Peyer's patch (tissue), 4 donors: ENCODE measurements around the gene RNLS.

ENCODE experiments used
- POLR2A ChIP-seq, 2 donors: fragments of 450-650 bp; IDR thresholded peaks; one replicate each; pipeline ENCODE4 v1.5.1; 2017; ENCODE audit warnings: antibody characterized with exemption in 2 of 2, mild to moderate bottlenecking in 2 of 2, moderate library complexity in 2 of 2
- TF ChIP-seq, protein P1 (sequence below), 6 experiments: fragments of 450-650 bp in 4 of 6; fragments of 200-600 bp in 2 of 6; sonication (generic) in 1 of 6; IDR thresholded peaks; one replicate each; pipeline ENCODE4 v1.5.1; 2017 to 2019; ENCODE audit warnings: antibody characterized with exemption in 6 of 6, mild to moderate bottlenecking in 3 of 6, moderate library complexity in 1 of 6

- TF ChIP-seq, protein P1, sequence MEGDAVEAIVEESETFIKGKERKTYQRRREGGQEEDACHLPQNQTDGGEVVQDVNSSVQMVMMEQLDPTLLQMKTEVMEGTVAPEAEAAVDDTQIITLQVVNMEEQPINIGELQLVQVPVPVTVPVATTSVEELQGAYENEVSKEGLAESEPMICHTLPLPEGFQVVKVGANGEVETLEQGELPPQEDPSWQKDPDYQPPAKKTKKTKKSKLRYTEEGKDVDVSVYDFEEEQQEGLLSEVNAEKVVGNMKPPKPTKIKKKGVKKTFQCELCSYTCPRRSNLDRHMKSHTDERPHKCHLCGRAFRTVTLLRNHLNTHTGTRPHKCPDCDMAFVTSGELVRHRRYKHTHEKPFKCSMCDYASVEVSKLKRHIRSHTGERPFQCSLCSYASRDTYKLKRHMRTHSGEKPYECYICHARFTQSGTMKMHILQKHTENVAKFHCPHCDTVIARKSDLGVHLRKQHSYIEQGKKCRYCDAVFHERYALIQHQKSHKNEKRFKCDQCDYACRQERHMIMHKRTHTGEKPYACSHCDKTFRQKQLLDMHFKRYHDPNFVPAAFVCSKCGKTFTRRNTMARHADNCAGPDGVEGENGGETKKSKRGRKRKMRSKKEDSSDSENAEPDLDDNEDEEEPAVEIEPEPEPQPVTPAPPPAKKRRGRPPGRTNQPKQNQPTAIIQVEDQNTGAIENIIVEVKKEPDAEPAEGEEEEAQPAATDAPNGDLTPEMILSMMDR (IDR thresholded peaks at IDR 0.05): no peak
- TF ChIP-seq POLR2A (IDR thresholded peaks at IDR 0.05): no peak
These were observed 329.5 kb downstream of the RNLS start for GRCh38 chr10:88253622-88254021.
